ENCODE data around the gene IRS2.

DNA sequence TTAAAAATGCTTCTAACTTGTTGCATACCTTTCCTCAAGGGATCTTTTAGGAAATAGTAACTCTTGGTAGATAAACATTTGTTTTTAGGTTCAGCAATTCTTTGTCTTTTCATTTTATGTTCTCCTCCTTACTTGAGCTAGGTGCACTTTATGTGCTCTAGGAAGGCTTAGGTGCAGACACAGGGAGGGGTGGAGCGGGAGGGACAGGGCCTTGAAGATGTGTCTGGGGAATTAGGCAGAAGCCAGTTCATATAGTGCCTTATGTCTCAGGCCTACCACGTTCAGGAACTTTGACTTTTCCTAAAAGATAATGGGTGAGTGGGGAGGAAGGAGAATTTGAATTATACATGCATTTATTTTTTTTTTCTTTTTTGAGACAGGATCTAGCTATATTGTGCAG lies 37.7 kb downstream of the IRS2 start:
- TF ChIP-seq GATA2 (IDR thresholded peaks at IDR 0.05; ENCODE audit: low read depth, low read length) (no peak), GATA3 (IDR thresholded peaks at IDR 0.05; ENCODE audit: low read depth, low read length) (no peak)
